Ovary (tissue), 9 donors: ENCODE results near the gene CLCN2. TPM values are rescaled to one million over a fixed set of nuclear protein-coding genes. Genes with fewer than 3 reads are reported as not detected.
A peak's percentile ranks its signal among the peaks of the same experiment; 100 is the strongest.

Source experiments
- DNase-seq, 5 donors: peaks; one replicate each; pipeline ENCODE4 v3.0.0-alpha.2; 2019 to 2020
- H3K27ac ChIP-seq, 2 donors: fragments of 200-600 bp; one replicate each; pipeline versions ENCODE4 v1.5.1 to v1.8.0; 2019 to 2022
- H3K27me3 ChIP-seq: fragments of 200-600 bp; one replicate; pipeline ENCODE4 v1.8.0; 2022
- H3K36me3 ChIP-seq: fragments of 200-600 bp; sonication (generic); one replicate; pipeline ENCODE4 v1.5.1; 2019
- H3K4me1 ChIP-seq: one replicate; pipeline ENCODE4 v1.8.1; 2013; ENCODE audit warnings: mild to moderate bottlenecking, moderate library complexity; ENCODE audit not compliant: insufficient read depth
- H3K4me3 ChIP-seq: fragments of 200-600 bp; sonication (generic); one replicate; pipeline ENCODE4 v1.5.1; 2017
- H3K9me3 ChIP-seq, 2 donors: fragments of 200-600 bp in 1 of 2; sonication (generic) in 1 of 2; one replicate each; pipeline versions ENCODE4 v1.5.1 to v1.8.1; 2013 to 2019; ENCODE audit warnings: mild to moderate bottlenecking in 1 of 2, moderate library complexity in 1 of 2
- CTCF ChIP-seq, 3 donors: fragments of 450-650 bp in 2 of 3; fragments of 200-600 bp in 1 of 3; IDR thresholded peaks; one replicate each; pipeline versions ENCODE4 v1.5.1 to v1.8.0; 2016 to 2022; ENCODE audit warnings: antibody characterized with exemption in 3 of 3, mild to moderate bottlenecking in 1 of 3
- EP300 ChIP-seq: sonication (generic); formaldehyde crosslinking; IDR thresholded peaks from one replicate; pipeline ENCODE4 v1.6.1; 2017; ENCODE audit warnings: antibody characterized with exemption
- POLR2A ChIP-seq: fragments of 450-650 bp; IDR thresholded peaks from one replicate; pipeline ENCODE4 v1.6.1; 2017; ENCODE audit warnings: antibody characterized with exemption, mild to moderate bottlenecking, moderate library complexity
- WGBS, 3 donors: extraction: QIAGEN DNeasy Blood & Tissue Kit in 1 of 3; methylation state at CpG; one replicate each; pipeline versions ENCODE4 v1.1.5 to v1.1.7; 2013 to 2017; 5-methylcytosine and 5-hydroxymethylcytosine counted together
- intact Hi-C, 4 donors: fragments of 100-400 bp; cut with DNase I; formaldehyde crosslinking; loops; one replicate each; pipeline versions ENCODE4 v1.11.0 to v1.15.1; 2022 to 2023
- polyA plus RNA-seq, 2 donors: library from polyadenylated mRNA; stranded (reverse); fragments of 200-250 nt in 1 of 2; fragments of 350-450 nt in 1 of 2; fragmentation: Illumina TruSeq in 1 of 2; extraction: RNeasy Lipid Tissue Mini Kit (QIAGEN cat#74804) in 1 of 2; gene quantifications; one replicate each; pipeline ENCODE4 v1.2.3, GENCODE V29; 2013 to 2014
- total RNA-seq, 7 donors: library from RNA; depleted of rRNA in 2 of 7; stranded (reverse); fragments of >200 nt in 2 of 7; fragmentation: NEBNext Ultra II Directional in 3 of 7; extraction: Animal tissue kit (Norgen Biotek cat#: 25700) in 3 of 7; gene quantifications; one replicate each; pipeline versions ENCODE4 v1.1.0 to v1.2.4, GENCODE V29; 2016 to 2023
- donor health status: DM: no; HTN: no; CAD: no; lungs with moderate emphysema.
- donor health status: DM: no; HTN: no; CAD: no.
- donor health status: Bipolar disorder and iron deficiency.
- donor health status: DM: yes; HTN: yes; CAD: no.
- donor health status: DM: no; HTN: no; CAD: no.
- donor health status: DM: yes; HTN: yes; CAD: no.

Gene CLCN2
- total and polyA plus RNA-seq, 9 donors, result 3.5 to 18.0 (median 11.7) TPM

- WGBS, 3 donors, result 0 to 4% (median 1%) methylated on average over 4 of the region's 4 CpGs
- no peak overlapping the region for H3K4me3 ChIP-seq
- H3K9me3 ChIP-seq, result no peaks in the 10 kb centered on the region
- intact Hi-C loops, result loop anchor here in 1 of 4 donors (10.0 kb wide), 1 partner anchor 135 kb away; the partner anchor contains the start of gene ABCF3
- peak; percentile 98 to 100 (median 99) for DNase-seq
- H3K27ac ChIP-seq, result peak overlapping the region; percentile 63 to 73
- H3K27me3 ChIP-seq, result no peaks in the 10 kb centered on the region
- TF ChIP-seq EP300, result no peak
- peaks cover 15% of the 10 kb centered on the region for H3K4me1 ChIP-seq
- H3K36me3 ChIP-seq, result peaks cover 3% of the 10 kb centered on the region
Measured at GRCh38 chr3:184320104-184320445, 41.3 kb downstream of the CLCN2 start.

- DNase-seq, result no peak
- WGBS, 3 donors, result 44 to 63% (median 47%) methylated on average over 5 of the region's 5 CpGs
- Histone ChIP-seq H3K27ac (no peak overlapping the region), H3K9me3 (no peaks in the 10 kb centered on the region), H3K4me1 (peaks cover 15% of the 10 kb centered on the region), H3K36me3 (peaks cover 3% of the 10 kb centered on the region), H3K27me3 (no peaks in the 10 kb centered on the region), H3K4me3 (no peak overlapping the region)
- intact Hi-C loops, result loop anchor here in 2 of 4 donors (5.0 to 10.0 kb wide), 3 partner anchors 40 to 682 kb away; partner anchors contain the start of genes CLCN2 (in 1 of the 2), KLHL24 (in 1 of the 2) and POLR2H (in 1 of the 2)
- TF ChIP-seq POLR2A, result no peak
- no peak for TF ChIP-seq CTCF (IDR thresholded peaks at IDR 0.05)
- no peak for TF ChIP-seq EP300
Measured at GRCh38 chr3:184317201-184317600, 44.2 kb downstream of the CLCN2 start.

GRCh38 chr3:184316792-184317191, 44.6 kb downstream of the CLCN2 start:
- no peak overlapping the region for H3K27ac ChIP-seq
- H3K36me3 ChIP-seq, result peaks cover 1% of the 10 kb centered on the region
- H3K27me3 ChIP-seq, result no peaks in the 10 kb centered on the region
- H3K9me3 ChIP-seq, result no peaks in the 10 kb centered on the region
- intact Hi-C loops, result loop anchor here in 2 of 4 donors (5.0 to 10.0 kb wide), 3 partner anchors 41 to 682 kb away; partner anchors contain the start of genes CLCN2 (in 1 of the 2), KLHL24 (in 1 of the 2) and POLR2H (in 1 of the 2)
- no peak overlapping the region for H3K4me3 ChIP-seq
- 48 to 60% (median 54%) methylated on average over 7 of the region's 7 CpGs for WGBS, 3 donors
- peaks cover 15% of the 10 kb centered on the region for H3K4me1 ChIP-seq
- TF ChIP-seq POLR2A, result no peak
- no peak for DNase-seq

GRCh38 chr3:184315871-184316661, 45.3 kb downstream of the CLCN2 start:
- no peaks in the 10 kb centered on the region for H3K27me3 ChIP-seq
- peak overlapping the region; percentile 94 to 95 for H3K27ac ChIP-seq
- 10 to 18% (median 12%) methylated on average over 16 of the region's 16 CpGs for WGBS, 3 donors
- H3K4me3 ChIP-seq, result peak overlapping the region; percentile 52
- peaks cover 13% of the 10 kb centered on the region for H3K4me1 ChIP-seq
- TF ChIP-seq CTCF (IDR thresholded peaks at IDR 0.05) (no peak), EP300 (no peak), POLR2A (no peak)
- no peaks in the 10 kb centered on the region for H3K36me3 ChIP-seq
- H3K9me3 ChIP-seq, result no peaks in the 10 kb centered on the region
- intact Hi-C loops, result loop anchor here in 2 of 4 donors (5.0 to 10.0 kb wide), 3 partner anchors 41 to 681 kb away; partner anchors contain the start of genes CLCN2 (in 1 of the 2), KLHL24 (in 1 of the 2) and POLR2H (in 1 of the 2)
- peak in 2 of 5 donors; percentile 42 to 48 for DNase-seq

- Histone ChIP-seq H3K27me3 (no peaks in the 10 kb centered on the region), H3K4me1 (peaks cover 13% of the 10 kb centered on the region), H3K36me3 (no peaks in the 10 kb centered on the region), H3K9me3 (no peaks in the 10 kb centered on the region), H3K4me3 (peak overlapping the region; percentile 52), H3K27ac (peak overlapping the region; percentile 94 to 95)
- TF ChIP-seq EP300 (no peak), POLR2A (no peak), CTCF (IDR thresholded peaks at IDR 0.05) (no peak)
- WGBS, 3 donors, result 4 to 9% (median 5%) methylated on average over 6 of the region's 6 CpGs
- intact Hi-C loops, result loop anchor here in 2 of 4 donors (5.0 to 10.0 kb wide), 3 partner anchors 42 to 681 kb away; partner anchors contain the start of genes CLCN2 (in 1 of the 2), KLHL24 (in 1 of the 2) and POLR2H (in 1 of the 2)
- DNase-seq, result no peak
Measured at GRCh38 chr3:184315543-184315867, 45.9 kb downstream of the CLCN2 start.
